ENCODE measurements around the gene ABCC4. TPM values are rescaled to one million over a fixed set of nuclear protein-coding genes. Genes with fewer than 3 reads are reported as not detected.
A peak's percentile ranks its signal among the peaks of the same experiment; 100 is the strongest.

ABCC4 gene
- total RNA-seq, 1 donor from 2014 or later, result 7.5 TPM

DNA sequence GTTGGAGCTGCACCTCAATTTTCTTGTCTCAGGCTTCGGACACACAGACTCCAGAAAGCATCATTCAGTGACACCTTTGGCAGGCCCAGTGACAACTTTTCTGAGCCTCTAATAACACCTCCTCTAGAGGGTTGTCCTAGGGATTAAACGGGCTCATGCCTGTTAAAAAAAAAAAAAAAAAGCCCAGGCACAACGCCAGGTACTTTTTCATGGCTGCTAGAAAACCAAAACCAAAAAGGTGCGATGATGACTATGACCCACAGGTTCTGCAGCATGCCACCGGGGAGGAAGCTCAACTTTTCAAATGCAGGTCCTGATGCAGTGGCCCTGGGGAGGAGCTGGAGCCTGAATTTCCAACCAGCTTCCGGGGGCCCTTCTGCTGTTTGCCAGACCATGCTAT is 184.2 kb downstream of the ABCC4 start:
- Mint-ChIP-seq H3K4me3 (ENCODE audit: low read depth) (no peak overlapping the region), H3K36me3 (ENCODE audit: insufficient read depth) (peaks cover 7% of the 10 kb centered on the region), H3K4me1 (ENCODE audit: low read depth) (peaks cover 22% of the 10 kb centered on the region), H3K27ac (no peak overlapping the region), H3K27me3 (no peaks in the 10 kb centered on the region), H3K9me3 (ENCODE audit: low read depth) (peaks cover 6% of the 10 kb centered on the region)
- TF ChIP-seq, protein P1, sequence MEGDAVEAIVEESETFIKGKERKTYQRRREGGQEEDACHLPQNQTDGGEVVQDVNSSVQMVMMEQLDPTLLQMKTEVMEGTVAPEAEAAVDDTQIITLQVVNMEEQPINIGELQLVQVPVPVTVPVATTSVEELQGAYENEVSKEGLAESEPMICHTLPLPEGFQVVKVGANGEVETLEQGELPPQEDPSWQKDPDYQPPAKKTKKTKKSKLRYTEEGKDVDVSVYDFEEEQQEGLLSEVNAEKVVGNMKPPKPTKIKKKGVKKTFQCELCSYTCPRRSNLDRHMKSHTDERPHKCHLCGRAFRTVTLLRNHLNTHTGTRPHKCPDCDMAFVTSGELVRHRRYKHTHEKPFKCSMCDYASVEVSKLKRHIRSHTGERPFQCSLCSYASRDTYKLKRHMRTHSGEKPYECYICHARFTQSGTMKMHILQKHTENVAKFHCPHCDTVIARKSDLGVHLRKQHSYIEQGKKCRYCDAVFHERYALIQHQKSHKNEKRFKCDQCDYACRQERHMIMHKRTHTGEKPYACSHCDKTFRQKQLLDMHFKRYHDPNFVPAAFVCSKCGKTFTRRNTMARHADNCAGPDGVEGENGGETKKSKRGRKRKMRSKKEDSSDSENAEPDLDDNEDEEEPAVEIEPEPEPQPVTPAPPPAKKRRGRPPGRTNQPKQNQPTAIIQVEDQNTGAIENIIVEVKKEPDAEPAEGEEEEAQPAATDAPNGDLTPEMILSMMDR (IDR thresholded peaks at IDR 0.05; ENCODE audit: unreplicated experiment), result no peak
- DNase-seq (ENCODE audit: low spot score, unreplicated experiment), result no peak

DNA sequence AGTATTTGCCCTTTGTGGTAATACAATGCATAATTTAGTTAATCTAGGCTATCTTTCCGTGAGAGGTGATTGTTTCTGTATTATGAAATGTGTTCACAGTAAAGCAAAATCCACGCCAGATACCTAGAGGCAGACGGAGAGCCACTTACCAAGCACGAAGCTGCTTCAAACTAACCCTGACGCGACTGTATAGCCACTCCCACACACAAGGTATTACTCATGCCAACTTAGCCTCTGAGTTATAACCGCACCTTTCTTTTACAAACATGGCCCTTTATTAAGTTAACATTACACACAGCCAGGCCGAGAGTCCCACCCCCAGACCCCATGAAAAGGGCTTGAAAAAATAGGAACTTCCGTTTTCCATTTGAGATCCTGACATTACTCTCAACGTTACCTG is 185.7 kb downstream of the ABCC4 start:
- Mint-ChIP-seq H3K9me3 (ENCODE audit: low read depth) (peaks cover 1% of the 10 kb centered on the region), H3K4me3 (ENCODE audit: low read depth) (no peak overlapping the region), H3K27ac (peak overlapping the region; percentile 24), H3K27me3 (no peaks in the 10 kb centered on the region), H3K36me3 (ENCODE audit: insufficient read depth) (peaks cover 1% of the 10 kb centered on the region), H3K4me1 (ENCODE audit: low read depth) (peaks cover 21% of the 10 kb centered on the region)
- no peak for DNase-seq (ENCODE audit: low spot score, unreplicated experiment)
- TF ChIP-seq, protein P1 (IDR thresholded peaks at IDR 0.05; ENCODE audit: unreplicated experiment), result no peak

DNA sequence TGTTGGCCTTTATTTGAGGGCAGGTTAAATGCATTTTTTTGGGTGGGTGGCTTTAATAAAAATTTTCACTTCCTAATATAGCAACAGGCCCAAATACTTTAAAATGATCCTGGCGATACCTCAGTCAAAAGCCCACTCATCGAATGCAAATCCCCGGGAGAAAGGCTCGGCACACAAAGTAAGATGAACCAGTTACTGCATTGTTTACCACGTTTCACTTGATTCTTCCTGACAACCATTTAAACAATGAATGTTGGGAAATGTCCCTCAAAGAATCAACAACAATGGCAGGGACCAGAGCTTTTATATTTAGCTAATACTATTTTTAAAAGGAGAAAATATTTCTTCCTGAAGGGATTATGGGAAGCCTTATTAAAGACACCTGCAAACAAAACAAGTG is 187.7 kb downstream of the ABCC4 start:
- H3K27me3 Mint-ChIP-seq, result no peaks in the 10 kb centered on the region
- peaks cover 7% of the 10 kb centered on the region for H3K9me3 Mint-ChIP-seq (ENCODE audit: low read depth)
- H3K4me1 Mint-ChIP-seq (ENCODE audit: low read depth), result peaks cover 21% of the 10 kb centered on the region
- TF ChIP-seq, protein P1 (IDR thresholded peaks at IDR 0.05; ENCODE audit: unreplicated experiment), result no peak
- peaks cover 8% of the 10 kb centered on the region for H3K36me3 Mint-ChIP-seq (ENCODE audit: insufficient read depth)
- no peak overlapping the region for H3K4me3 Mint-ChIP-seq (ENCODE audit: low read depth)
- no peak overlapping the region for H3K27ac Mint-ChIP-seq
- no peak for DNase-seq (ENCODE audit: low spot score, unreplicated experiment)

DNA sequence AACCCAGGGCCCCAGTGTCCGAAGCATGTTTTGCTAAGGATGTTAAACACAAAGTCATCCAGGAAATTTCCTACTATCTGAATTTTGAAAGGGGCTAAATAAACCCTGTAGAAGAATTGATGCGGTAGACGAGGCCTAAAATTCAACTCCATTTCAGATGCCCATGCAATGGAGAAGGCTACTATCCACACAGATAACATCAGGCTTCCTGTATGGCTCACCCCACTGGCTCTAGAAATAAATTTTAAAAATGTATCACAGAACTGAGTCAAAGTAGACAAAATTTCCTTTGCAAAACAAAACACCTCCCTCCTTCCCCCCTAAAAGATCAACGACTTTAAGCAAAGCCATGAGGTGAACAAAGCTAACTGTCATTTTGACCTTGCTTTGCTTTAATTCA is 188.4 kb downstream of the ABCC4 start:
- no peaks in the 10 kb centered on the region for H3K27me3 Mint-ChIP-seq
- TF ChIP-seq, protein P1 (IDR thresholded peaks at IDR 0.05; ENCODE audit: unreplicated experiment), result no peak
- H3K9me3 Mint-ChIP-seq (ENCODE audit: low read depth), result peaks cover 7% of the 10 kb centered on the region
- no peak for DNase-seq (ENCODE audit: low spot score, unreplicated experiment)
- peaks cover 8% of the 10 kb centered on the region for H3K36me3 Mint-ChIP-seq (ENCODE audit: insufficient read depth)
- no peak overlapping the region for H3K27ac Mint-ChIP-seq
- H3K4me1 Mint-ChIP-seq (ENCODE audit: low read depth), result peaks cover 21% of the 10 kb centered on the region
- no peak overlapping the region for H3K4me3 Mint-ChIP-seq (ENCODE audit: low read depth)

DNA sequence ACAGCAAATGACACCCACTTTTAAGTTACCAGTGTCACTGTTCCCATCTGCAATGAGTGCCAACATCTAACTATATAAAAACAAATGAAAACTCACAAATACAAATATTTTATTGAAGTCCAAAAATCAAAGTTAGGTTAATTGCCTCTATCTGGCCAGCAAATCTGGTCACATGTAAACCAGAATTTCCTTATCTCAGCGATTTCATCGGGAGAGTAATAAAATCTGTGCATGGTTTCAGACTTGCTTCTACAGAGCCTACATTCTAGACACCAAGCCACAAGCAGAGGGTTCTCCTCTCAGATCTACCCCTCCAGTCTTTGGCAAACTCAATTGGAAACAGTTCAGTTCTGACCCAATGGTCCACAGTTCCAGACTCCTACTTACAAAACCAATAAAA is 189.6 kb downstream of the ABCC4 start:
- no peaks in the 10 kb centered on the region for H3K27me3 Mint-ChIP-seq
- H3K4me1 Mint-ChIP-seq (ENCODE audit: low read depth), result peaks cover 15% of the 10 kb centered on the region
- TF ChIP-seq, protein P1 (IDR thresholded peaks at IDR 0.05; ENCODE audit: unreplicated experiment), result no peak
- H3K4me3 Mint-ChIP-seq (ENCODE audit: low read depth), result no peak overlapping the region
- H3K36me3 Mint-ChIP-seq (ENCODE audit: insufficient read depth), result peaks cover 9% of the 10 kb centered on the region
- DNase-seq (ENCODE audit: low spot score, unreplicated experiment), result no peak
- H3K9me3 Mint-ChIP-seq (ENCODE audit: low read depth), result peaks cover 7% of the 10 kb centered on the region
- no peak overlapping the region for H3K27ac Mint-ChIP-seq
